Right lobe of liver (tissue), 6 donors: ENCODE results near the gene SYT2. TPM values are rescaled to one million over a fixed set of nuclear protein-coding genes. Genes with fewer than 3 reads are reported as not detected.

Experiments
- ATAC-seq, 4 donors: fragments of 200-7000 bp; cut with Tn5 transposase; one replicate each; pipeline ENCODE4 v1.9.1; 2020; ENCODE audit warnings: mild to moderate bottlenecking in 4 of 4, moderate library complexity in 4 of 4
- DNase-seq, 3 donors: peaks; one replicate each; pipeline ENCODE4 v3.0.0-alpha.2; 2020
- H3K27ac ChIP-seq, 3 donors: fragments of 200-600 bp; one replicate each; pipeline ENCODE4 v1.8.0; 2022
- H3K27me3 ChIP-seq, 2 donors: fragments of 200-600 bp; one replicate each; pipeline ENCODE4 v1.8.0; 2022
- H3K36me3 ChIP-seq, 4 donors: fragments of 200-600 bp; sonication (generic) in 1 of 4; one replicate each; pipeline versions ENCODE4 v1.5.1 to v1.8.0; 2017 to 2022; ENCODE audit warnings: control low read depth in 1 of 4
- H3K4me1 ChIP-seq, 4 donors: fragments of 200-600 bp; sonication (generic) in 1 of 4; one replicate each; pipeline versions ENCODE4 v1.5.1 to v1.8.0; 2017 to 2022; ENCODE audit warnings: control low read depth in 1 of 4
- H3K4me3 ChIP-seq, 3 donors: fragments of 200-600 bp; one replicate each; pipeline ENCODE4 v1.8.0; 2022
- H3K9me3 ChIP-seq, 4 donors: fragments of 200-600 bp; sonication (generic) in 1 of 4; one replicate each; pipeline versions ENCODE4 v1.5.1 to v1.8.0; 2017 to 2022; ENCODE audit warnings: control low read depth in 1 of 4
- CTCF ChIP-seq, 4 donors: fragments of 200-600 bp in 3 of 4; fragments of 450-650 bp in 1 of 4; IDR thresholded peaks; one replicate each; pipeline versions ENCODE4 v1.5.1 to v1.8.0; 2016 to 2022; ENCODE audit warnings: antibody characterized with exemption in 4 of 4, mild to moderate bottlenecking in 2 of 4
- POLR2A ChIP-seq: fragments of 450-650 bp; IDR thresholded peaks from one replicate; pipeline ENCODE4 v1.6.1; 2017; ENCODE audit warnings: antibody characterized with exemption, mild to moderate bottlenecking
- WGBS: methylation state at CpG from one replicate; pipeline ENCODE4 v1.1.6; 2018; ENCODE audit warnings: low coverage, low lambda C conversion rate; ENCODE audit not compliant: insufficient coverage; ENCODE audit errors: missing lambda C conversion rate; 5-methylcytosine and 5-hydroxymethylcytosine counted together
- intact Hi-C, 2 donors: fragments of 100-400 bp; cut with DNase I; formaldehyde crosslinking; loops; one replicate each; pipeline versions ENCODE4 v1.11.2 to v1.14.1; 2022
- total RNA-seq, 6 experiments: library from RNA; depleted of rRNA in 2 of 6; stranded (reverse); fragments of >200 nt in 2 of 6; fragmentation: NEBNext Ultra II Directional in 3 of 6; extraction: Animal tissue kit (Norgen Biotek cat#: 25700) in 3 of 6; gene quantifications; one replicate each; pipeline versions ENCODE4 v1.1.0 to v1.2.4, GENCODE V29; 2016 to 2023
- donor health status: DM: no; HTN: yes; CAD: no.
- donor health status: DM: no; HTN: no; CAD: no.
- donor health status: DM: no; HTN: no; CAD: no.
- donor health status: DM: no; HTN: yes; CAD: no.
- donor health status: DM: no; HTN: yes; CAD: no.

The SYT2 gene
- total RNA-seq, 6 experiments from 2014 or later, result not detected

DNA sequence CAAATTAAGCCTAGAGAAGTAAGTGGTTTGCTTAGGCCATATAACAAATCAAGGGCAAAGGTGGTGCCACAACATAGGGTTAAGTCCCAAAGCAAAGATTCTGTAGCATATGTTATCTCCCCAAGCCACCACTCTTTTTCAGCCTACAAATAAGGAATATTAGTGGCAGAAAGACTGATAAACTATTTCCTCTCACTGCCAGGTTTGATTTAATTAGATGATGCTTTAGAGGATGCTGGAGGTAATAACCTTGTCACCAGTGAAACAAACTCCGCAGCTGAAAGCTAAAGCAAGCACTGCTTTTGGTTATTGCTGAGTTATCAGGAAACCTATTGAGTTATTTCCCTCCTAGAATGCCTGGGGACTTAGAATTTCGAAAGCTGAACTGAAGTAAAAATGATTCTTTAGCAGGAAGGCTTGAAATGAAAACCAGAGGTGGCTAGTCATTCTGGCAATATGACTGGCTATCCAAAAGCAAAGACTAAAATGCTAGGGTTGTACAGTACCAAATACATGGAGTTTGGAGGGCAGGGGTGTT, 145.2 kb downstream of the SYT2 start:
- TF ChIP-seq CTCF (IDR thresholded peaks at IDR 0.05), result no peak
- WGBS, result 100% methylated on average over 2 of the region's 2 CpGs

DNA sequence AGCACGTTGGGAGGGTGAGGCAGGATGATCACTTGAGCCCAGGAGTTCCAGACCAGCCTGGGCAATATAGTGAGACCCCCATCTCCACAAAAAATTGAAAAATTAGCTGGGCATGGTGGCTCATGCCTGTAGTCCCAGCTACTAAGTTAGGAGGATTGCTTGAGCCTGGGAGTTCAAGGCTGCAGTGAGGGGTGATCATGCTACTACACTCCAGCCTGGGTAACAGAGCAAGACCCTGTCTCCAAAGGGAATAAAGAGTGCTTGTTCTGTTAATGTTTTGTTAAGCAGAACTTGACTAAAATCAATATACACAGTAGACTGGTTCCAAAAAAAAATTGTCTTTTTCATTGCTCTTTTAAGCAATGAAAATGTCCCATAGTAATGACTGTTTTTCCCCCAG, 146.4 kb downstream of the SYT2 start:
- Histone ChIP-seq H3K27ac (no peak overlapping the region), H3K4me3 (no peak overlapping the region), H3K36me3 (peaks cover 0 to 18% (median 1%) of the 10 kb centered on the region in 4 donors), H3K4me1 (peaks cover 0 to 3% (median 1%) of the 10 kb centered on the region in 4 donors), H3K9me3 (no peaks in the 10 kb centered on the region), H3K27me3 (no peaks in the 10 kb centered on the region)
- TF ChIP-seq CTCF (IDR thresholded peaks at IDR 0.05), result no peak
- TF ChIP-seq POLR2A, result no peak
- DNase-seq, result no peak
- ATAC-seq, result no peak
- intact Hi-C loops, result no loop called here
- 90% methylated on average over 1 of the region's 1 CpG for WGBS

More for the DNA sequence above, 145.2 kb downstream of the SYT2 start:
- Histone ChIP-seq H3K4me3 (no peak overlapping the region), H3K4me1 (peaks cover 0 to 8% (median 3%) of the 10 kb centered on the region in 4 donors), H3K36me3 (peaks cover 0 to 18% (median 1%) of the 10 kb centered on the region in 4 donors), H3K9me3 (no peaks in the 10 kb centered on the region), H3K27ac (no peak overlapping the region), H3K27me3 (no peaks in the 10 kb centered on the region)
- intact Hi-C loops, result no loop called here
- ATAC-seq (no peak), DNase-seq (no peak)

GRCh38 chr1:202562444-202563060, 147.7 kb downstream of the SYT2 start:
- ATAC-seq (no peak), DNase-seq (no peak)
- intact Hi-C loops, result no loop called here
- TF ChIP-seq CTCF (IDR thresholded peaks at IDR 0.05) (no peak), POLR2A (no peak)
- Histone ChIP-seq H3K36me3 (peaks cover 0 to 18% (median 1%) of the 10 kb centered on the region in 4 donors), H3K9me3 (no peaks in the 10 kb centered on the region), H3K4me1 (peaks cover 0 to 6% (median 0%) of the 10 kb centered on the region in 4 donors), H3K27me3 (no peaks in the 10 kb centered on the region), H3K4me3 (no peak overlapping the region), H3K27ac (no peak overlapping the region)
- WGBS, result 93% methylated on average over 13 of the region's 13 CpGs

- WGBS, result 80% methylated on average over 1 of the region's 2 CpGs
- peak in 1 of 4 donors; percentile 9 for TF ChIP-seq CTCF (IDR thresholded peaks at IDR 0.05)
- no peak for TF ChIP-seq POLR2A
- Histone ChIP-seq H3K4me3 (no peak overlapping the region), H3K9me3 (no peaks in the 10 kb centered on the region), H3K4me1 (peaks cover 0 to 6% (median 0%) of the 10 kb centered on the region in 4 donors), H3K27me3 (no peaks in the 10 kb centered on the region), H3K36me3 (peaks cover 0 to 18% (median 1%) of the 10 kb centered on the region in 4 donors), H3K27ac (no peak overlapping the region)
- intact Hi-C loops, result no loop called here
- DNase-seq (no peak), ATAC-seq (peak in 1 of 4 donors; percentile 41)
These were observed 148.4 kb downstream of the SYT2 start for GRCh38 chr1:202561726-202562443.
